Activated CD4-positive, alpha-beta T cell treated with anti-CD3 and anti-CD28 coated beads, Interleukin-2, amount 10 ng/mL, durations not matched to agents 24 days and 14 days (primary cell): ENCODE data around the gene COLEC12. TPM values are rescaled to one million over a fixed set of nuclear protein-coding genes. Genes with fewer than 3 reads are reported as not detected.

Source experiments
- DNase-seq: peaks from one replicate; pipeline ENCODE4 v3.0.0; 2022
- H3K27ac Mint-ChIP-seq: one replicate; pipeline ENCODE4 v1.8.0; 2022; ENCODE audit warnings: mild to moderate bottlenecking, mixed read lengths
- H3K27me3 Mint-ChIP-seq: one replicate; pipeline ENCODE4 v1.8.0; 2022; ENCODE audit warnings: mixed read lengths
- H3K36me3 Mint-ChIP-seq: one replicate; pipeline ENCODE4 v1.8.0; 2022; ENCODE audit warnings: low read depth, mild to moderate bottlenecking, mixed read lengths
- H3K4me1 Mint-ChIP-seq: one replicate; pipeline ENCODE4 v1.8.0; 2021; ENCODE audit warnings: mixed read lengths
- H3K4me3 Mint-ChIP-seq: one replicate; pipeline ENCODE4 v1.8.0; 2022; ENCODE audit warnings: mild to moderate bottlenecking, moderate library complexity, mixed read lengths
- H3K9me3 Mint-ChIP-seq: one replicate; pipeline ENCODE4 v1.8.0; 2021; ENCODE audit warnings: mixed read lengths
- intact Hi-C: fragments of 100-400 bp; cut with micrococcal nuclease; formaldehyde crosslinking; loops from one replicate; pipeline ENCODE4 v1.15.1; 2023
- total RNA-seq: library from RNA; stranded (reverse); gene quantifications from 2 replicates; pipeline ENCODE4 v1.2.3, GENCODE V29; 2022

COLEC12 gene
- total RNA-seq, 1 donor from 2014 or later, result not detected

DNA sequence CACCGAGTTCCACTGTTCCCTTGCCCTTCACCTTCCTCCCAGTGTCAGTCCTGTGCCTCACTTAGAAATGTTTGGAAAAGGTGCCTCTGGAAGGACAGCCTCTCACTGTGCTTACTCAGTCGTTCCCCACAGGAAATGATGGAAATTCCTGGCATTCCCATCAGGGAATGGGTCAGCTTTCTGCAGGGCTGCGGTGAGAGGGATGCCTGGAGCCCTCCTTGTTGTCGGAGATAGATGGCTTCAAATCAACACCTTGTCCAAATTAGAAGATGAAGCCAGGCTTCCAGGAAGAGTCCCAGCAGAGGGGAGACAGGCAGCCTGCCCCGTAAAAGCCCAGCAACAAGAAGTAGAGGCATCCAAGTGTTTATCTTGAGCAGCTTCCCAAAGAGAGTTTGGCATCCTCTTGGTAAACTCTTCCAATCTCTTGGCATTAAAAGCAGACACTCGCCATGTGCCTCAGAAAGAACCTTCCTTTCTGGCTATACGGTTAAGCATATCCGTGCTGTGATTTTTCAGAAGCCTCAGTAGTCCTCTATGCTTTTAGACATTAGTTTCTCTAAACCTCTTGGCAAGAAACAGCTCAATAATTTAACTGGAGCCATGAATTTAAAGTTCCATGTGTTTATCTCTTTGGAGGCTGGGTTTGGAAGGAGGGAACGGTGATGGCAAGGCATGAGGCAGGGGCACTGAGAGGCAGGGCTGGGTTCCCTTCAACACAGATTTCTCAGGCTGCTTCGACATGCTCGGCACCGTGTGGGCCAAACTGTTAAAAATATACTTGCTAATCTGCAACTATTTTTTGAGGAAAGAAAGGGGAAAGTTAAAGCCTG is 25.1 kb downstream of the COLEC12 start:
- no peak for DNase-seq
- peaks cover 1% of the 10 kb centered on the region for H3K4me1 Mint-ChIP-seq
- no peaks in the 10 kb centered on the region for H3K9me3 Mint-ChIP-seq
- H3K36me3 Mint-ChIP-seq, result no peaks in the 10 kb centered on the region
- H3K27ac Mint-ChIP-seq, result no peak overlapping the region
- intact Hi-C loops, result no loop called here
- peaks cover 3% of the 10 kb centered on the region for H3K27me3 Mint-ChIP-seq
- no peak overlapping the region for H3K4me3 Mint-ChIP-seq

DNA sequence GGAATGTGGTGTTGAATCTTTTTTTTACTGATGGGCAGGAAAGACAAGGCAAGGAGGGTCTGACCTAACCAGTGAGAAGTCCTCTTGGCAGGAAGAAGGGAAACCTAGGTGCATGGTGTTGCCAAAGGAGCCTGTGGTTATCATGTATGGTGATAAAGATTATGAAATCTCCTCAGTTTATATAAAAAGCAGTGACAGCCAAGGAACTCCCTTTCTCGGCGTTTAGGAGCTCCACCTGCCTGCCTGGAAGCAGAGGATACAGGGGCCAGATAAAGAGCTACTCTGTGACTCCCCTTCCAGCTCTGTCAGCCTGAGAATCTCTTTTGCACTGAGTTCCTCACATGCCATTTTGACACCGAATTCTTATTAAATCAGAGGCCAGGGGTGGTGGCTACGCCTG is 26.1 kb downstream of the COLEC12 start:
- DNase-seq, result no peak
- no peaks in the 10 kb centered on the region for H3K9me3 Mint-ChIP-seq
- no peak overlapping the region for H3K27ac Mint-ChIP-seq
- H3K27me3 Mint-ChIP-seq, result peaks cover 3% of the 10 kb centered on the region
- no peak overlapping the region for H3K4me3 Mint-ChIP-seq
- peaks cover 1% of the 10 kb centered on the region for H3K4me1 Mint-ChIP-seq
- intact Hi-C loops, result no loop called here
- H3K36me3 Mint-ChIP-seq, result no peaks in the 10 kb centered on the region

DNA sequence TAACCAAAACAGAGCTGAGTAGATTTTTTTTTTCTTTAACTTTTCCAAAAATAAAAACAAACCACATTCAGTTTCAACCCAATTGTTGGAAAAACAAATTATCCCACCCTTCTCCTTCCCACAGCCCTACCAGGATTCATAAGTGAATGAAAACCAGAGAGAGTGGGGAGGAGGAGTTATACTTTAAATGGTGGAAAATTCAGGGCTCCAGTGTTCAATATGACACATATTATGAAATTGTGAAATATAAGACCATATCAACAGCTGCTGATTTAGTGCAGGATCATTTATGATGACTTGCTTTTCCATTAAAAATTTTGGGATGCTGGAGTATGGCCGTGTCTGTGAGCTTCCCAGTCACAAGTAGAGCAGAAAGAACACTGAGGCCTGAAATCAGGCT is 26.7 kb downstream of the COLEC12 start:
- Mint-ChIP-seq H3K9me3 (no peaks in the 10 kb centered on the region), H3K27me3 (peaks cover 3% of the 10 kb centered on the region), H3K36me3 (no peaks in the 10 kb centered on the region), H3K4me3 (no peak overlapping the region), H3K4me1 (no peaks in the 10 kb centered on the region), H3K27ac (no peak overlapping the region)
- DNase-seq, result no peak
- intact Hi-C loops, result no loop called here

DNA sequence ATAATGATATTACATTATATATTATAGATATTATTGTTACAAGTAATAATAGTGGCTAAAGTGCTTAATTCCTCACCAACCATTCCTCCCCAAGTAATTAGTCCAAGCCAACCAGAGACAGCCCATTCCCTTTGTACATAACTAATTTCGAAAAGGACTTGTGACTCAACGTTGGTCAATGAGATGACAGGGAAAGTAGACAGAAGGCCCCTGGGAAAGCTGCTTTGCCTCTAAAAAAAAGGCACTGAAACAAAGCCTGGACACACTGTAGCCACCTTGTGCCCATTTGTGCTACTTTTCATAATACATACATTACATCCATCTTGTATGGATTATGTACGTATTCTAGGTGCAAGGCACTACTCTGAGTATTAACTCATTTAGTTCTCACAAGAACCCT is 28.8 kb downstream of the COLEC12 start:
- no peak overlapping the region for H3K27ac Mint-ChIP-seq
- H3K4me3 Mint-ChIP-seq, result no peak overlapping the region
- no peaks in the 10 kb centered on the region for H3K36me3 Mint-ChIP-seq
- H3K9me3 Mint-ChIP-seq, result no peaks in the 10 kb centered on the region
- H3K27me3 Mint-ChIP-seq, result no peaks in the 10 kb centered on the region
- no peaks in the 10 kb centered on the region for H3K4me1 Mint-ChIP-seq
- DNase-seq, result no peak
- intact Hi-C loops, result no loop called here

DNA sequence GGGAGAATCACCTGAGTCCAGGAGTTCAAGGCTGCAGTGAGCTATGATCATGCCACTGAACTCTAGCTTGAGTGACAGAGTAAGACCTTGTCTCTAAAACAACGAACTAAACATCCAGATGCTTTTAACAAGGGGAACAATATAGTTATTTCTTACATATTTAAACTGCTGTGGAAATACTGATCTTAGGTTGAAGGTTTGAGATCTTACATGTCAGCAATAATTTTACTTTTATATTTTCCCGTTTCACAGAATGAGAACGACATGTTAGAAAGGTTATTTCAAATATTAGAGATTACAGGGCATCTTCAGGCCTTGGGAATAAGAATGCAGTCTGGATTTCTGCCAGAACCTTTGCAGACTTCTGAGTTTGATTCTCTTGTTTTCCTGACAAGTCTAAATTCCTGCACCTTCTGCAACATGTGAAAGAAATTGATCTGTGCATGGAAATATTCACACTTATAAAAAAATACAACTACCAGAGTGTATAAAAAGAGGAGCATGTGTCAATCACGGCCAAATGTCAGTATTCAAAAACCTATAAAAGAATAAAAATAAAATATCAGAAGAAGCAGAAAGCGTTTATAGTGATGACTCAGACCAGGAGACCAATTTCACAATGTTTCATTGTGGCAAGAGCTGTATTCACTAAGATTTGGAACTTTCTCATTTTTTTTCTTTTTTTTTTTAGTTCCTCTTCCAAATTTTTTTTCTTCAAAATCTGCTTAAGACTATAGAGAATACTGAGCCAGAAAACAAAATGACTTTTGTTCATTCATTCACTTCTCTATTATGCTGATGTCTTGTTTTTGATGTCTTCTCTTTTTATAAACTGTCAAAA is 29.6 kb downstream of the COLEC12 start:
- H3K4me1 Mint-ChIP-seq, result no peaks in the 10 kb centered on the region
- no peak for DNase-seq
- H3K27me3 Mint-ChIP-seq, result peaks cover 3% of the 10 kb centered on the region
- no peak overlapping the region for H3K27ac Mint-ChIP-seq
- H3K4me3 Mint-ChIP-seq, result no peak overlapping the region
- no peaks in the 10 kb centered on the region for H3K9me3 Mint-ChIP-seq
- intact Hi-C loops, result no loop called here
- no peaks in the 10 kb centered on the region for H3K36me3 Mint-ChIP-seq

DNA sequence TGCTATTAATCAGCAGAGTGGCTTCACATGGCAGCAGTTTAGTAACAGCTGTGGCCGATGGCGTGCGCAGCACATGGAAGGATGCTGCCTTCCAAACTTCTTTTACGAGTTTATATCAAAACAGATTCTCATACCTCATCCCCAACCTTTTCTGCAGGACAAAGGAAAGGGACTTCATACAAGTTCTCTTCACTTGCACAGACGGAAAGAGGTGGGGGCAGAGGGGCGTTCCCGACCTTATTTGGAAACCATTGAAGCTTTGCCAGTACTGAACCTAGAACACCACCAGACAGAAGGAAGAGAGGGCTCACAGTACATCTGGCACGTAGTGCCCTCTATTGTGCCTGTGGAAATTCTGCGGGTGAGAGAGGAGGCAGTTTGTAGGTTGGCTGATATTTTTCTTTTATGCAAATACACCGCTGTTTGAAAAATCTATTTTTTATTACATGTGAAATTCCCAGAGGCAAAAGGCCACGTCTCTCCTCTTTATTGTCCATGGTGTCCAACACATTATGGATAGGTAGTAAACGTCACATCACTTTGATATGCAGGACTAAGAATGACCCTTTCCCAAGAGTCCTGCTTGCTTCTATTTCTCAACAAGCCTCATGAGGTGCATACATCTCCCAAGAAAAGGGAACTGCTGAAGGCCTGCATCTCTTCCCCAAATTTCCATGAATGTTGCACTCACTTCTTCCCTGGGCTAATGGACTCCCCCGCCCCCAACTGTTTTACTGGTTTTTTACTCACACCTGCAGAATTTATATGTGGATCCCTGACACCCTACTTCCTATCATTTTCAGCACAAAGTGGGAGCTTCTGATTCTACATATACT is 31.3 kb downstream of the COLEC12 start:
- Mint-ChIP-seq H3K27ac (no peak overlapping the region), H3K36me3 (no peaks in the 10 kb centered on the region), H3K4me3 (no peak overlapping the region), H3K4me1 (no peaks in the 10 kb centered on the region), H3K27me3 (peaks cover 9% of the 10 kb centered on the region), H3K9me3 (no peaks in the 10 kb centered on the region)
- intact Hi-C loops, result no loop called here
- DNase-seq, result no peak

DNA sequence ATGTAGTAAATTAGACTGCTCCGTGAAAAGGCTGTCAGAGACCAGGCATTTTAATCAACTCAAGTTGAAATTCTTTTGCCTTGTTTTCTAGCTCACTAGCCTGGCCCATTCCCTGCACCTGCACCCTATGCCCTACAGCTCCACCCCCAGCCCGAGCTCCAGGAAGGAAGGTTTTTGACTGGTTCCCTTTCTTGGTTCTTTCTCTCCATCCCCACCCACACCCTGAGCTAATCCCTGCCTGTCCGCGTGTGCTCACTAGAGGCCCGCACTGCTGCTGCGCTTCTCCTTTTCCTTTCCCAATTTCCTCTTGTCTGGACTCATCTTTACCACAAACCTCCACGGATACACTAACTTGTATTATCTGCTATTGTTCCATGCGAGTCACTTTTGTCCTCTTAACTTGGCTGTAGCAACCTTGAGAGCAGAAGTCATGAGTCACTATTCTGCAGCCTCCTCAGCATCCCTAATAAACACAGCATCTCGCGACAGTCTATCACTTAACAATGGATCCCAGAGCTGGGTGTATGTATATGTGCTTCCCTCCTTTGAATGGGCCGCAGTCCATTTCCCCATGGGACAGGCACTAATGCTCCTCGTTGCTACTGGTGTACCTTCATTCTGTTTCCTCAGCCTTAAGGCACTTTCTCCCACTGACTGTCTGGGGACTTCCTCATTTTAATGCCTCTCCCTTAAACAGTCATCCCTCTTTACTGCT is 36.5 kb downstream of the COLEC12 start:
- no peak for DNase-seq
- Mint-ChIP-seq H3K4me3 (no peak overlapping the region), H3K27ac (no peak overlapping the region), H3K9me3 (no peaks in the 10 kb centered on the region), H3K27me3 (peaks cover 18% of the 10 kb centered on the region), H3K4me1 (no peaks in the 10 kb centered on the region), H3K36me3 (no peaks in the 10 kb centered on the region)
- intact Hi-C loops, result no loop called here

DNA sequence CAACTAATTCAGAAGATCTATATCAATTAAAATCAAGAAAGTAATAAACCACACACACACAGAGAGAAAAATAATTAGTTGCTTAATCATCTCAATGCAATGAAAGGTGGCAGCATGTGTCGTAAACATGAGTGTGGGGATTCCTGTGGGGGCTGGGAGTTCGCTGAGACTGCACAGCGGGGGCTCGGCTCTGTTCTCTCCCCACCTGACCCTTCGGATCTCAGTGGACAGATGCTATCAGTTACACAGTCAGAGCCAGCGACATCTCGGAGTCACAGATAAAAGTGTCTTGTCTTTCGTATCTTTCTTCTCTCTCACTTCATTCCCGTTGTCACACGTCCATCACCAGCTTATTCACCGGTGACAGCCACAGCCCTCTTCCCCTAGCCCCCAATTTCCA is 37.1 kb downstream of the COLEC12 start:
- DNase-seq, result no peak
- Mint-ChIP-seq H3K4me3 (no peak overlapping the region), H3K27ac (no peak overlapping the region), H3K9me3 (no peaks in the 10 kb centered on the region), H3K4me1 (no peaks in the 10 kb centered on the region), H3K36me3 (no peaks in the 10 kb centered on the region), H3K27me3 (peaks cover 18% of the 10 kb centered on the region)
- intact Hi-C loops, result no loop called here

DNA sequence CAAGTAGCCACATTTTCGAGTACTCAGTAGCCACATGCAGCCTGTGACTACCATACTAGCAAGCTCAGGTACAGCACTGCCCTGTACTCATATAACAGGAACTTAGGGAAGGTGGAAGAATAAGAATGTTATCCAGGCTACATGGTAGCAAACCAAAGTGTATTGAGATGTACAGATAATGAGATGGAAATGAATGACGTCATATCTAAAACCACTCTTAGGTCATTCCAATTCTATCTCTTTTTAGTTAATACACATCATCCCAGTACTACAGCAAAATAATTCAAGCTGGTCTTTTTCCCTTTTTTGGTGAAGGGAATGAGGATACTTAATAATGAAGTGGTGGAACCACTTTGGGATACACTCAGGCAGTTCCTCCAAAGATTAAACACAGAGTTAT is 38.7 kb downstream of the COLEC12 start:
- no peak for DNase-seq
- Mint-ChIP-seq H3K9me3 (no peaks in the 10 kb centered on the region), H3K36me3 (no peaks in the 10 kb centered on the region), H3K27me3 (peaks cover 18% of the 10 kb centered on the region), H3K4me1 (no peaks in the 10 kb centered on the region), H3K27ac (no peak overlapping the region), H3K4me3 (no peak overlapping the region)
- intact Hi-C loops, result no loop called here

DNA sequence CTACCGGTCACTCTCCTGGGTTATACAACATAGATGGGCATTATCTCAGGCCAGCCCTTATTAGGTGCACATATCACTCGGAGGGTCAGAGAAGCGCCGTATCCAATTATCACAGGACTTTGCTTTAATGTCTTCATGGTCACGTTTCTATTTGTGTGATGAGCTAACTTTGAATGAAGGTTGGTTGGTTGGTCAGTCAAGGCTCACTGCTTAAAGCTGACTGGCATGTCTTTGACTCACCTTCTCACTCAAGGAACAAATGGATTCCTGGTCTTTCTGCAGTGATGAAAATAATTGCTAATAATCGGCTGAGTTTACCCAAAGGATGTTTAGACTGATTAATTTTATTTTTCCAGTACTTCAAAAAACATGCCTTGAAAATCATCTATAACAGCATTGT is 39.7 kb downstream of the COLEC12 start:
- H3K27ac Mint-ChIP-seq, result no peak overlapping the region
- H3K36me3 Mint-ChIP-seq, result no peaks in the 10 kb centered on the region
- DNase-seq, result no peak
- no peak overlapping the region for H3K4me3 Mint-ChIP-seq
- no peaks in the 10 kb centered on the region for H3K9me3 Mint-ChIP-seq
- intact Hi-C loops, result no loop called here
- no peaks in the 10 kb centered on the region for H3K4me1 Mint-ChIP-seq
- H3K27me3 Mint-ChIP-seq, result peaks cover 15% of the 10 kb centered on the region

DNA sequence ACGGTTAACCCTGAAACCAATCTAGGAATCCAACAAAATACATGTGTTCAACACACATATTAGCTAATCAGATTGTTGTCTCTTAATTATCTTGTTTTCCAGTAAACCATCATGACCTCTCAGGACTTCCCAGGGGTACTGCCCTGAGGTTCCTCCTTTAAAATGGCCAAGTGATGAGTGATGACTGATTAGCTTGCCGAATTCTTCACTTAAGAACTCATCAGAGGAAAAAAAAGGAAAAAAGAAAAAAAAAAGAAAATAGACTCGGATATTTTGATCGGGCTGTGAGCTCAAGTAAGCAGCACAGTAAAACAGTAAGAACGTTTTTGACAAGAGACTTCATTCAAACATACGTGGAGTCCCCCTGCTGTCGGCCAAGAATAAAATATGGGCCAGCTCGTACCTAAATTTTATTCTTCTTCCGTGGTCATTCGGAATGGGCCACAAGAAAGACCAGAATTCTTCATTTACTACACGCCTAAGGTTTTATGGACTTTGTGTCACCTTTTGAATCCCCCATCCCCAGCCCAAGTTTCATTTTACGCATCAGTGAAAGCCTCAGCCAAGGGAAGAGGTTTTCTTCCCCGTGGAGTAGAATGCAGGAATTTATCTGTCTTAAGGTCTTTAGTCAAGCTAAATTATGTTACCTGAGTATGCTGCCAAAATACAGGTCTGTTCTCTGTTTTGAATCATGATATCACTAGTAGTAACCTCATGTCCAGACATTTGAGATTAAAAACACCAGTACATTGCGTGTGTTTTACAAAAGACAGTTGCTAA is 40.5 kb downstream of the COLEC12 start:
- intact Hi-C loops, result no loop called here
- no peaks in the 10 kb centered on the region for H3K4me1 Mint-ChIP-seq
- H3K27ac Mint-ChIP-seq, result no peak overlapping the region
- H3K36me3 Mint-ChIP-seq, result no peaks in the 10 kb centered on the region
- no peak overlapping the region for H3K4me3 Mint-ChIP-seq
- H3K9me3 Mint-ChIP-seq, result no peaks in the 10 kb centered on the region
- DNase-seq, result no peak
- peaks cover 15% of the 10 kb centered on the region for H3K27me3 Mint-ChIP-seq

DNA sequence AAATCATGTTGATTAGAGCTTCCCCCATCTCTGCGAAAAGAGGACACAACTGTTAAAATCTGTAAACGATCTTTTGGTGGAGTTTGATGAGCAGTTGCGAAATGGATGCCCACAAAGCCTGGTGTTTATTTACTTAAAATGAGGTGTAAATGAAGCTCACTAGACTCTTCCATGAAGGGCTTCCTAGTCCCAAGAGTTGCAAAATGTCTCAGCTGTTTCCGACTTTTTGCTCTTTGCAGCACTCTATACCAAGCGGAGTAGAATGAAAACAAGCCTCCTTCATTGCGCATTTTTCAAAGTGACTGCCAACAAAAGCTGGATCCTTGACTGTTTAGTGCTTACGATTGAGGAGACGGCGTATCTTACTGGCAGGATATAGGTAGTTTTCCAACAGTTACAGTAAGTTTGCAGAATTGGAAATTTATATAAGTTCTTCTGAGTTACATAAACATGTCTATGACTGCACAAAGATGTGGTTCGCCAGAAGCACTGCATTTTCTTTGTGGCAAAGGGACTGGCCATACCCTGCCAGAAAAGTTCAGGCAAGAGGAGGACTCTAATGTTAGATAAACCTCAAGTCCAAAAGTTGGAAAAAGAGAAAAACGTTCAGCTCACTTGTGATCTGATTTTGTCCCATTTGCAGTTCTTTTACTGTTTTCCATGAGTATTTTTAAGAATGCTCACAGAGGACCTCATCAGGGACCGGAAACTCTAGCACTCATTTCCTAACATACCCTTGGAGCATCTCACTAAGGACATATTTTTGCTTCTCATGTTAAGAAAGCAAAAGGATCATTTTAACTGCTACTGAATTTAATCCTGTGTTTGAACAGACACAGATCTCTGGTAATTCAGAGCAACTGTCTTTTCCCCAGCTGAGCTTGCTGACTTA is 42.7 kb downstream of the COLEC12 start:
- no peaks in the 10 kb centered on the region for H3K27me3 Mint-ChIP-seq
- intact Hi-C loops, result no loop called here
- H3K4me3 Mint-ChIP-seq, result no peak overlapping the region
- H3K9me3 Mint-ChIP-seq, result no peaks in the 10 kb centered on the region
- H3K27ac Mint-ChIP-seq, result no peak overlapping the region
- H3K36me3 Mint-ChIP-seq, result no peaks in the 10 kb centered on the region
- no peak for DNase-seq
- H3K4me1 Mint-ChIP-seq, result no peaks in the 10 kb centered on the region
